MM.1S (cell line): Measurements from ENCODE around the gene RBM17.

Experiments
- DNase-seq: peaks from one replicate; pipeline ENCODE4 v3.0.0-alpha.2; 2015
- H2AFZ ChIP-seq: fragments of 300-600 bp; sonication (generic); 2 replicates; pipeline ENCODE4 v1.6.0; 2016; ENCODE audit warnings: antibody characterized with exemption, low read length
- H3F3A ChIP-seq: fragments of 300-600 bp; sonication (generic); 2 replicates; pipeline ENCODE4 v1.6.1; 2016; ENCODE audit warnings: mild to moderate bottlenecking, antibody characterized with exemption, low read length, moderate library complexity, mixed read lengths; ENCODE audit not compliant: insufficient read depth
- H3K27ac ChIP-seq: fragments of 300-600 bp; sonication (generic); 2 replicates; pipeline ENCODE4 v1.5.1; 2016; ENCODE audit warnings: mild to moderate bottlenecking, low read length
- H3K27me3 ChIP-seq: fragments of 300-600 bp; sonication (generic); replicated peaks from 2 replicates; pipeline ENCODE4 v1.6.0; 2016; ENCODE audit warnings: low read length; ENCODE audit not compliant: insufficient read depth
- H3K36me3 ChIP-seq: fragments of 300-600 bp; sonication (generic); replicated peaks from 2 replicates; pipeline ENCODE4 v1.6.1; 2016; ENCODE audit warnings: mild to moderate bottlenecking, low read length, mixed read lengths; ENCODE audit not compliant: insufficient read depth
- H3K4me1 ChIP-seq: fragments of 300-600 bp; sonication (generic); 2 replicates; pipeline ENCODE4 v1.6.1; 2016; ENCODE audit warnings: low read length, mixed read lengths
- H3K4me2 ChIP-seq: fragments of 300-600 bp; sonication (generic); 2 replicates; pipeline ENCODE4 v1.6.0; 2016; ENCODE audit warnings: low read depth, low read length
- H3K4me3 ChIP-seq: fragments of 300-600 bp; sonication (generic); 2 replicates; pipeline ENCODE4 v1.5.1; 2016; ENCODE audit warnings: low read length, mixed read lengths
- H3K79me2 ChIP-seq: fragments of 300-600 bp; sonication (generic); 2 replicates; pipeline ENCODE4 v1.6.1; 2016; ENCODE audit warnings: mixed run types, low read length, mixed read lengths
- H3K9ac ChIP-seq: fragments of 300-600 bp; sonication (generic); 2 replicates; pipeline ENCODE4 v1.6.1; 2016; ENCODE audit warnings: low read length, mixed read lengths
- H3K9me2 ChIP-seq: fragments of 300-600 bp; sonication (generic); replicated peaks from 2 replicates; pipeline ENCODE4 v1.6.1; 2016; ENCODE audit warnings: mild to moderate bottlenecking, low read length, mixed read lengths; ENCODE audit not compliant: insufficient read depth
- H3K9me3 ChIP-seq: fragments of 300-600 bp; sonication (generic); replicated peaks from 2 replicates; pipeline ENCODE4 v1.6.1; 2016; ENCODE audit warnings: mild to moderate bottlenecking, low read length, mixed read lengths; ENCODE audit not compliant: insufficient read depth
- H4K20me1 ChIP-seq: fragments of 300-600 bp; sonication (generic); 2 replicates; pipeline ENCODE4 v1.6.1; 2016; ENCODE audit warnings: mild to moderate bottlenecking, low read length, moderate library complexity, mixed read lengths; ENCODE audit not compliant: insufficient read depth
- CTCF ChIP-seq: fragments of 300-600 bp; sonication (generic); IDR thresholded peaks from 2 replicates; pipeline ENCODE4 v1.5.1; 2016; ENCODE audit warnings: antibody characterized with exemption, low read length, mixed read lengths
- EZH2 ChIP-seq: fragments of 300-600 bp; sonication (generic); optimal IDR thresholded peaks from 2 replicates; pipeline ENCODE3; 2017; ENCODE audit warnings: low read depth, mild to moderate bottlenecking, antibody characterized with exemption, low read length, mixed read lengths
- EZH2phosphoT487 ChIP-seq: fragments of 300-600 bp; sonication (generic); IDR thresholded peaks from 2 replicates; pipeline ENCODE4 v1.6.1; 2018; ENCODE audit warnings: antibody characterized with exemption, low read length

RBM17 gene

DNA sequence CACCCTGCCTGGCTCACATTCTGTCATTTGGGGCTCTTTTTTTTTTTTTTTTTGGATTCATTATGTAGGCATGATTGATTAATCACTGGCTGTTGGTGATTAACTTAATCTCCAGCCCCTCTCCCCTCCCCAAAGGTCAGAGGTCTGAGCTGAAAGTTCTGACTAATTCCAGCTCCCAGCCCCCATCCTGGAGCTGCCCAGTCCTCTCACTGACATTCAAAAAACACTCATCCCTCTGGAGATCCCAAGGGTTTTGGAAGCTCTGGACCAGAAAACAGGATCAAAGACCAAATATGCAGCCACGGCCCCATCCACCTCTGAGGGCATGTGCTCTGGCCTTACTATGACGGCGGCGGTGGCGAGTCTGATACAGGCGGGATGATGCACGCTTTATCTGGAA lies 53.8 kb downstream of the RBM17 start:
- Histone ChIP-seq H3K9me2 (no peaks in the 10 kb centered on the region), H3K27ac (no peak overlapping the region), H4K20me1 (no peaks in the 10 kb centered on the region), H3K4me2 (no peak overlapping the region), H3K36me3 (no peaks in the 10 kb centered on the region), H2AFZ (no peak overlapping the region), H3F3A (peaks cover 5% of the 10 kb centered on the region; the same call in 1 of the 2 replicates), H3K9me3 (no peaks in the 10 kb centered on the region), H3K79me2 (peaks cover 8% of the 10 kb centered on the region; the same call in 1 of the 2 replicates), H3K4me3 (no peak overlapping the region), H3K4me1 (peaks cover 8% of the 10 kb centered on the region), H3K9ac (no peak overlapping the region), H3K27me3 (peaks cover 10% of the 10 kb centered on the region; the same call in 1 of the 2 replicates)
- no peak for DNase-seq
- no peak for TF ChIP-seq EZH2
- TF ChIP-seq CTCF: no peak
- TF ChIP-seq EZH2phosphoT487: no peak

GRCh38 chr10:6143181-6143580 lies 54.3 kb downstream of the RBM17 start:
- no peak overlapping the region for H3K9ac ChIP-seq
- no peaks in the 10 kb centered on the region for H3K36me3 ChIP-seq
- no peak overlapping the region for H3K4me3 ChIP-seq
- H3K9me3 ChIP-seq: no peaks in the 10 kb centered on the region
- H2AFZ ChIP-seq: no peak overlapping the region
- no peak overlapping the region for H3K4me2 ChIP-seq
- TF ChIP-seq EZH2phosphoT487: no peak
- no peak for TF ChIP-seq EZH2
- TF ChIP-seq CTCF: no peak
- no peak for DNase-seq
- H3K4me1 ChIP-seq: peaks cover 8% of the 10 kb centered on the region
- H4K20me1 ChIP-seq: no peaks in the 10 kb centered on the region
- H3K27me3 ChIP-seq: peaks cover 5% of the 10 kb centered on the region; the same call in 1 of the 2 replicates
- H3K79me2 ChIP-seq: peaks cover 8% of the 10 kb centered on the region; the same call in 1 of the 2 replicates
- no peak overlapping the region for H3K27ac ChIP-seq
- peaks cover 5% of the 10 kb centered on the region; the same call in 1 of the 2 replicates for H3F3A ChIP-seq
- H3K9me2 ChIP-seq: no peaks in the 10 kb centered on the region

DNA sequence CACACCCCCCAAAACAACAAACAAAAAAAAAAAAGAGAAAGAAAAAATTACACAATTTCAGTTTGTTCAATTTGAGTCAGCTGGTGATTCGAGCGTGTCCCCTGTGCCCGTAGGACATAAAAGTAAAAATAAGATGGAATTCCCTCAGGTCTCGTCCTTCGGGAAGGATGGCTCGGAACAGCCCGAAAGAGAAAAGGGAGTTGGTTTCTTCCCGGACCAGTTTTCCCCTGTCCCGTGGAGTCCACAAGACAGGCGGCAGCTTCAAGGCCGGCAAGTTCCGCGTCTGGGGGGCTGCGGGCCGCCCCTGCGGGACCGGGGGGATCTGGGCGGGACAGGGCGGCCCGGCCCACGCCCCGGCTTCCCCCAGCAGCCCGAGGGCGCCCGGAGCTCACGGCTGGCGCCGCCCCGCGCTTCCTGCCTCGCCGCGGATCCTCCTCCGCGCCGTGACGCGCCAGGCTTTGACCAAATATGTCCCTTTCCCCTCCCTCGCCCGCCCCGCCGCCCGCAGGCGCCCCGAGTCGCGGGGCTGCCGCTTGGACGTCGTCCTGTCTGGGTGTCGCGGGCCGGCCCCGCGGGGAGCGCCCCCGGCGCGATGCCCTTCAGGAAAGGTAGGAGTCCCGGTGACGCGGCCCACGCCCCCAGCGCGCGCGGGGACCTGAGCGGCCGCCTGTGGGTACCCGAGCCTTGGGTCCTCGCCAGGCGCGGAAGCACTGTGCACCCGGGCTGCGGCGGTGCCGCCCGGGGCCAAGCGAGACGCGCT lies 55.8 kb downstream of the RBM17 start:
- no peaks in the 10 kb centered on the region for H4K20me1 ChIP-seq
- peak overlapping the region; percentile 73 for H3K4me3 ChIP-seq
- H3K9ac ChIP-seq: peak overlapping the region; percentile 71; the same call in 1 of the 2 replicates
- peaks cover 8% of the 10 kb centered on the region; the same call in 1 of the 2 replicates for H3K79me2 ChIP-seq
- H3K4me2 ChIP-seq: peak overlapping the region; percentile 98
- TF ChIP-seq CTCF: no peak
- TF ChIP-seq EZH2: no peak
- TF ChIP-seq EZH2phosphoT487: no peak
- no peaks in the 10 kb centered on the region for H3K9me3 ChIP-seq
- H3F3A ChIP-seq: peaks cover 5% of the 10 kb centered on the region; the same call in 1 of the 2 replicates
- H3K27me3 ChIP-seq: no peaks in the 10 kb centered on the region; the same call in 1 of the 2 replicates
- peaks cover 8% of the 10 kb centered on the region for H3K4me1 ChIP-seq
- H3K9me2 ChIP-seq: no peaks in the 10 kb centered on the region
- peak; percentile 88 for DNase-seq
- no peaks in the 10 kb centered on the region for H3K36me3 ChIP-seq
- H2AFZ ChIP-seq: peak overlapping the region; percentile 96
- H3K27ac ChIP-seq: no peak overlapping the region
